Uterus (tissue), 4 donors: ENCODE measurements around the gene ID1. TPM values are rescaled to one million over a fixed set of nuclear protein-coding genes. Genes with fewer than 3 reads are reported as not detected.

Experiments used
- DNase-seq, 2 donors: peaks; one replicate each; pipeline ENCODE4 v3.0.0-alpha.2; 2019 to 2020
- H3K27ac ChIP-seq, 2 donors: fragments of 200-600 bp; sonication (generic); 1 replicate in 1 of 2; 2 replicates in 1 of 2; pipeline ENCODE4 v1.5.1; 2016 to 2018
- H3K27me3 ChIP-seq, 2 donors: fragments of 200-600 bp; sonication (generic); one replicate each; pipeline ENCODE4 v1.5.1; 2018 to 2019; ENCODE audit warnings: control low read depth in 1 of 2
- H3K36me3 ChIP-seq, 2 donors: fragments of 200-600 bp; sonication (generic); one replicate each; pipeline ENCODE4 v1.5.1; 2019; ENCODE audit warnings: control low read depth in 1 of 2
- H3K4me1 ChIP-seq, 2 donors: fragments of 200-600 bp; sonication (generic); one replicate each; pipeline ENCODE4 v1.5.1; 2018 to 2019; ENCODE audit warnings: control low read depth in 1 of 2
- H3K4me3 ChIP-seq, 2 donors: fragments of 200-600 bp; sonication (generic); 1 replicate in 1 of 2; 2 replicates in 1 of 2; pipeline ENCODE4 v1.5.1; 2018 to 2019; ENCODE audit warnings: mild to moderate bottlenecking in 1 of 2
- H3K9me3 ChIP-seq, 2 donors: fragments of 200-600 bp; sonication (generic); one replicate each; pipeline ENCODE4 v1.5.1; 2019; ENCODE audit warnings: control low read depth in 1 of 2
- CTCF ChIP-seq, 4 experiments: fragments of 200-600 bp in 2 of 4; fragments of 450-650 bp in 2 of 4; sonication (generic) in 2 of 4; IDR thresholded peaks; one replicate each; pipeline ENCODE4 v1.5.1; 2016 to 2019; ENCODE audit warnings: antibody characterized with exemption in 4 of 4, mild to moderate bottlenecking in 2 of 4, moderate library complexity in 1 of 4
- POLR2A ChIP-seq, 2 donors: fragments of 450-650 bp; IDR thresholded peaks; one replicate each; pipeline ENCODE4 v1.6.1; 2016; ENCODE audit warnings: antibody characterized with exemption in 2 of 2, mild to moderate bottlenecking in 1 of 2, moderate library complexity in 1 of 2
- intact Hi-C: fragments of 100-400 bp; cut with DNase I; formaldehyde crosslinking; loops from one replicate; pipeline ENCODE4 v1.15.1; 2023; ENCODE audit warnings: low total_unique reads
- total RNA-seq, 4 donors: library from RNA; depleted of rRNA in 3 of 4; stranded (reverse); fragments of >200 nt in 3 of 4; gene quantifications; one replicate each; pipeline versions ENCODE4 v1.1.0 to v1.2.4, GENCODE V29; 2014 to 2023
- donor health status: DM: yes; HTN: yes; CAD: no.

The ID1 gene
- total RNA-seq, 4 donors from 2014 or later, result 364 to 646 (median 505) TPM

DNA sequence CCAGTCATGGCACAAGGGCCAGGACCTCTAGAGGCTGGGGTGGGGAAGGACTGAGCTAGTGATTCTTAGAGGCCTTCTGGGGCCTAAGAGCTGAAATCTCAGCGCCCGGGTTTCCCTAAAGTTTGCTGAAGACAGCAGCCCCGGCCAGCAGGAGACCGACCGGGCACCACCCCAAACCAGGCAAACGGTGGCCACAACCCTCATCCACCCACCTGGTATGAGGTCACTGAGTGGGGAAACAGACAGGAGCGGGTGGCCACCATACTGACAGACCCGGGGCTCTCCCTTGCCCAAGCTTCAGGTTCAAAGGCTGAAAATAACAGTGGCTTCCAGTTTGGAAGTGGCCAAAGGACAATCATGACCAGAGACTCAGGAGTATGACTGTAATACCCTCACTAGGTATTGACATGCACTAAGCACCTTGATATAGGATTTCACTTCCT is 35.0 kb upstream of the ID1 start:
- no peak for DNase-seq
- Histone ChIP-seq H3K4me1 (peaks cover 0 to 3% of the 10 kb centered on the region in 2 donors), H3K9me3 (no peaks in the 10 kb centered on the region), H3K27ac (peak overlapping the region; percentile 47 to 68), H3K36me3 (no peaks in the 10 kb centered on the region), H3K27me3 (no peaks in the 10 kb centered on the region), H3K4me3 (no peak overlapping the region)
- TF ChIP-seq CTCF (IDR thresholded peaks at IDR 0.05), result no peak
- no peak for TF ChIP-seq POLR2A (IDR thresholded peaks at IDR 0.05)
- intact Hi-C loops, result no loop called here

GRCh38 chr20:31570735-31571617 is 34.1 kb upstream of the ID1 start:
- DNase-seq, result no peak
- Histone ChIP-seq H3K9me3 (no peaks in the 10 kb centered on the region), H3K27me3 (no peaks in the 10 kb centered on the region), H3K27ac (peak overlapping the region; percentile 88 to 95), H3K36me3 (no peaks in the 10 kb centered on the region), H3K4me1 (peaks cover 0 to 3% of the 10 kb centered on the region in 2 donors), H3K4me3 (no peak overlapping the region)
- TF ChIP-seq CTCF (IDR thresholded peaks at IDR 0.05) (no peak), POLR2A (IDR thresholded peaks at IDR 0.05) (no peak)
- intact Hi-C loops, result no loop called here

- no peaks in the 10 kb centered on the region for H3K27me3 ChIP-seq
- TF ChIP-seq POLR2A (IDR thresholded peaks at IDR 0.05) (no peak), CTCF (IDR thresholded peaks at IDR 0.05) (no peak)
- DNase-seq, result no peak
- peaks cover 0 to 3% of the 10 kb centered on the region in 2 donors for H3K4me1 ChIP-seq
- H3K27ac ChIP-seq, result peak overlapping the region; percentile 88 to 95
- intact Hi-C loops, result no loop called here
- no peaks in the 10 kb centered on the region for H3K36me3 ChIP-seq
- peak overlapping the region; percentile 40 to 48 for H3K4me3 ChIP-seq
- H3K9me3 ChIP-seq, result no peaks in the 10 kb centered on the region
These were observed 32.9 kb upstream of the ID1 start for GRCh38 chr20:31572042-31572700.

- Histone ChIP-seq H3K4me3 (peak overlapping the region; percentile 40 to 48), H3K36me3 (no peaks in the 10 kb centered on the region), H3K9me3 (no peaks in the 10 kb centered on the region), H3K27me3 (no peaks in the 10 kb centered on the region), H3K27ac (peak overlapping the region; percentile 88 to 95), H3K4me1 (peaks cover 0 to 3% of the 10 kb centered on the region in 2 donors)
- DNase-seq, result peak; percentile 97 to 98
- TF ChIP-seq POLR2A (IDR thresholded peaks at IDR 0.05) (peak; percentile 67 to 89), CTCF (IDR thresholded peaks at IDR 0.05) (no peak)
- intact Hi-C loops, result no loop called here
These were observed 32.2 kb upstream of the ID1 start for GRCh38 chr20:31572701-31573554.
